GM18508 (cell line): ENCODE measurements around the gene OLFML2B.

ENCODE experiments used
- ATAC-seq: cut with Tn5 transposase; IDR thresholded peaks from one replicate; pipeline ENCODE4 v1.9.1; 2021; ENCODE audit warnings: moderate number of reproducible peaks; ENCODE audit not compliant: insufficient read depth, unreplicated experiment

OLFML2B gene

GRCh38 chr1:161982917-161983316 lies 40.8 kb downstream of the OLFML2B start:
- no peak for ATAC-seq

- ATAC-seq, result no peak
Measured at GRCh38 chr1:161982507-161982895, 41.2 kb downstream of the OLFML2B start.

- no peak for ATAC-seq
Measured at GRCh38 chr1:161981735-161982506, 41.7 kb downstream of the OLFML2B start.

GRCh38 chr1:161981126-161981525 lies 42.5 kb downstream of the OLFML2B start:
- ATAC-seq, result no peak

- ATAC-seq, result no peak
Measured at GRCh38 chr1:161978011-161978790, 45.5 kb downstream of the OLFML2B start.

GRCh38 chr1:161973924-161974845 lies 49.5 kb downstream of the OLFML2B start:
- no peak for ATAC-seq

GRCh38 chr1:161972828-161973227 lies 50.8 kb downstream of the OLFML2B start:
- ATAC-seq, result no peak

GRCh38 chr1:161970633-161971032 lies 53.0 kb downstream of the OLFML2B start:
- ATAC-seq, result no peak

- no peak for ATAC-seq
Measured at GRCh38 chr1:161970036-161970435, 53.6 kb downstream of the OLFML2B start.

- ATAC-seq, result no peak
Measured at GRCh38 chr1:161966067-161966466, 57.6 kb downstream of the OLFML2B start.

- peak; percentile 75 for ATAC-seq
Measured at GRCh38 chr1:161962091-161962887, 61.4 kb downstream of the OLFML2B start.

- no peak for ATAC-seq
Measured at GRCh38 chr1:161958425-161958824, 65.2 kb downstream of the OLFML2B start.

- ATAC-seq, result no peak
Measured at GRCh38 chr1:161956930-161957329, 66.7 kb downstream of the OLFML2B start.

- ATAC-seq, result no peak
Measured at GRCh38 chr1:161956097-161956496, 67.6 kb downstream of the OLFML2B start.

- no peak for ATAC-seq
Measured at GRCh38 chr1:161955606-161956005, 68.1 kb downstream of the OLFML2B start.

GRCh38 chr1:161954466-161954865 lies 69.2 kb downstream of the OLFML2B start:
- no peak for ATAC-seq

- ATAC-seq, result no peak
Measured at GRCh38 chr1:161954050-161954449, 69.6 kb downstream of the OLFML2B start.

- no peak for ATAC-seq
Measured at GRCh38 chr1:161953256-161953920, 70.3 kb downstream of the OLFML2B start.

GRCh38 chr1:161952607-161953172 lies 71.0 kb downstream of the OLFML2B start:
- no peak for ATAC-seq
